Measurements from ENCODE around the gene SEL1L3.

DNA sequence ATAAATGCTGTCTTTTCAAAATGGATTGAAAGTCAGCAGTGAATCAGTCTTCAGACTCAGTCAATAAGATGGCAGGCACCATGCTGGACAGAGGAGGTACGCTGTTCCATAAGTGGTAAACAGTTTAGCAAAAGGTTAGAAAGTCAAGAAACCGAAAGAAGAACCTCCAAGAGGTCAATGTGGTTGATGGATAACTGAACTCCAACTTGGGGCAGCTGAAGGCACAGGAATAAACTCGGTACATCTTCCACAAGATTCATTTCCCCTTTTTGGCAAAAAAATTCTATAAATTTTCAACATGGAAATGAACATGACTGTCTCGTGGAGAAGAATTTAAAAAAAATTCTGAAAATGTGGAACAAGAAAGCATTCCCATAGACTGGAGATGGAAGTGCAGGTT is 18.4 kb upstream of the SEL1L3 start:
- TF ChIP-seq, protein P1, sequence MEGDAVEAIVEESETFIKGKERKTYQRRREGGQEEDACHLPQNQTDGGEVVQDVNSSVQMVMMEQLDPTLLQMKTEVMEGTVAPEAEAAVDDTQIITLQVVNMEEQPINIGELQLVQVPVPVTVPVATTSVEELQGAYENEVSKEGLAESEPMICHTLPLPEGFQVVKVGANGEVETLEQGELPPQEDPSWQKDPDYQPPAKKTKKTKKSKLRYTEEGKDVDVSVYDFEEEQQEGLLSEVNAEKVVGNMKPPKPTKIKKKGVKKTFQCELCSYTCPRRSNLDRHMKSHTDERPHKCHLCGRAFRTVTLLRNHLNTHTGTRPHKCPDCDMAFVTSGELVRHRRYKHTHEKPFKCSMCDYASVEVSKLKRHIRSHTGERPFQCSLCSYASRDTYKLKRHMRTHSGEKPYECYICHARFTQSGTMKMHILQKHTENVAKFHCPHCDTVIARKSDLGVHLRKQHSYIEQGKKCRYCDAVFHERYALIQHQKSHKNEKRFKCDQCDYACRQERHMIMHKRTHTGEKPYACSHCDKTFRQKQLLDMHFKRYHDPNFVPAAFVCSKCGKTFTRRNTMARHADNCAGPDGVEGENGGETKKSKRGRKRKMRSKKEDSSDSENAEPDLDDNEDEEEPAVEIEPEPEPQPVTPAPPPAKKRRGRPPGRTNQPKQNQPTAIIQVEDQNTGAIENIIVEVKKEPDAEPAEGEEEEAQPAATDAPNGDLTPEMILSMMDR (conservative IDR thresholded peaks at IDR 0.05; ENCODE audit: low read length) = no peak; the same call in 1 of the 2 replicates
- no peak for TF ChIP-seq EZH2phosphoT487 (IDR thresholded peaks at IDR 0.05; ENCODE audit: borderline replicate concordance, low read depth, low read length)

Measured in OCI-LY7 (cell line).